GM06990 (cell line): ENCODE data around the gene NCOR2.
A peak's percentile ranks its signal among the peaks of the same experiment; 100 is the strongest.

Experiments
- DNase-seq: peaks from one replicate; pipeline ENCODE4 v3.0.0-alpha.2; 2011; ENCODE audit not compliant: insufficient read length; ENCODE audit errors: extremely low read depth
- H3K27me3 ChIP-seq: replicated peaks from 2 replicates; pipeline ENCODE4 v1.6.0; 2011; ENCODE audit warnings: low read length; ENCODE audit not compliant: control insufficient read depth, insufficient read depth
- H3K36me3 ChIP-seq: 2 replicates; pipeline ENCODE4 v1.5.1; 2011; ENCODE audit warnings: low read length; ENCODE audit not compliant: control insufficient read depth, insufficient read depth
- H3K4me3 ChIP-seq: replicated peaks from 2 replicates; pipeline ENCODE4 v1.5.1; 2011; ENCODE audit warnings: low read depth, mild to moderate bottlenecking, control low read depth, low read length
- TF ChIP-seq, protein P1 (sequence below): IDR thresholded peaks from 2 replicates; pipeline ENCODE4 v1.5.1; 2011; ENCODE audit warnings: low read length, control low read depth, mild to moderate bottlenecking, inconsistent platforms; ENCODE audit not compliant: insufficient read depth, poor library complexity, severe bottlenecking

The NCOR2 gene

DNA sequence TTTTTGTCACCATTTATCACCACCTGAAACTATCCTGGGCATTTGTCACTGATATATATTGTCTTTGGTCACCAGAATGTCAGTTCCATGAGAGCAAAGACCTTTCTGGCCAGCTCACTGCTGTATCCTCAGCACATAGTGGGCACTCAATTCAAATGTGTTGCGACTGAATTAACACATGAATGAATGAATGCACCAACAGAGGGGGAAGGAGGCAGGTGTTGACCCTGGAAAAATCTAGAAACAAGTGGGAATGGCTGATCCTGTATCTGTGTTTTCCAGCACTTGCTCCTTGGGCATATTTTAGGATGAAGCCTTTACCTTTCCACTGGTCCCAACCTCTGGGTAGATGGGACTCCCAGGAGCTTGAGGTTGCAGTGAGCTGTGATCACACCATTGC lies 3.4 kb upstream of the NCOR2 start:
- Histone ChIP-seq H3K27me3 (no peaks in the 10 kb centered on the region), H3K4me3 (no peak overlapping the region), H3K36me3 (no peaks in the 10 kb centered on the region)
- TF ChIP-seq, protein P1, sequence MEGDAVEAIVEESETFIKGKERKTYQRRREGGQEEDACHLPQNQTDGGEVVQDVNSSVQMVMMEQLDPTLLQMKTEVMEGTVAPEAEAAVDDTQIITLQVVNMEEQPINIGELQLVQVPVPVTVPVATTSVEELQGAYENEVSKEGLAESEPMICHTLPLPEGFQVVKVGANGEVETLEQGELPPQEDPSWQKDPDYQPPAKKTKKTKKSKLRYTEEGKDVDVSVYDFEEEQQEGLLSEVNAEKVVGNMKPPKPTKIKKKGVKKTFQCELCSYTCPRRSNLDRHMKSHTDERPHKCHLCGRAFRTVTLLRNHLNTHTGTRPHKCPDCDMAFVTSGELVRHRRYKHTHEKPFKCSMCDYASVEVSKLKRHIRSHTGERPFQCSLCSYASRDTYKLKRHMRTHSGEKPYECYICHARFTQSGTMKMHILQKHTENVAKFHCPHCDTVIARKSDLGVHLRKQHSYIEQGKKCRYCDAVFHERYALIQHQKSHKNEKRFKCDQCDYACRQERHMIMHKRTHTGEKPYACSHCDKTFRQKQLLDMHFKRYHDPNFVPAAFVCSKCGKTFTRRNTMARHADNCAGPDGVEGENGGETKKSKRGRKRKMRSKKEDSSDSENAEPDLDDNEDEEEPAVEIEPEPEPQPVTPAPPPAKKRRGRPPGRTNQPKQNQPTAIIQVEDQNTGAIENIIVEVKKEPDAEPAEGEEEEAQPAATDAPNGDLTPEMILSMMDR: no peak
- no peak for DNase-seq

DNA sequence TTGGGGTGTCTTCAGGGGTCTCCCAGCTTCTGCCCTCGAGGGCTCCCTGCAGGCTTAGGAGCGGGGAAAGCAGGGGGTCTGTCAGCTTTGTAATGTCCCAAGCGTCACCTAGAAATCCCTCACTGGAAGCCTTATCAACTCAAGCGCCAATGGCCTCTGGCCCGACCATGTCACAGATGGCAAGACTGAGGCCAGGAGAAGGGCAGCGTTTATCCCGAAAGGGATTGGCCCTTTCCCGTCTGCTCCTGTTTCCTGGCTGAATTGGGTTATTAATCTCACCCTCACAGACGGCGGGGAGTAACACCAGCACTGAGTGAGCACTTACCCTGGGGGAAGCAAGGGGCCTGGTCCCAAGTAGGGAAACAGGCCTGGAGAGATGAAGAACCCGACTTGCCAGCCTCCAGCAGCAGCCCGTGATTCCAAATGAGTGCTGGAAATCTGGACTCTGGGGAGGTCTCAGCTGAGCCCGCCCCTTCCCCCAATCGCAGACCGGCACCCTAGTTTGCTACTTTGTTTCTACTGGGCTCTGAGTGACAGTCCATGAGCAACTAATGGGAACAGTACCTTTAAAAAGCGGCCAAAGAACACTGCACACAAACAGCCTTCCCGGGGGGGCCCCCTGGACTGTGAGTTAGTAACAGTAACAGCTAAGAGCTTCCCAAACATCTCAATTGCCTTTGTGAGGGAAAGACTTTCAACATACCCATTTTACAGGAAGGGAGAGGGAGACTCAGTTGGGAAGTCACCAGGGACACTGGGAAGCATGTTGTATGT lies 2.1 kb upstream of the NCOR2 start:
- TF ChIP-seq, protein P1: no peak

DNA sequence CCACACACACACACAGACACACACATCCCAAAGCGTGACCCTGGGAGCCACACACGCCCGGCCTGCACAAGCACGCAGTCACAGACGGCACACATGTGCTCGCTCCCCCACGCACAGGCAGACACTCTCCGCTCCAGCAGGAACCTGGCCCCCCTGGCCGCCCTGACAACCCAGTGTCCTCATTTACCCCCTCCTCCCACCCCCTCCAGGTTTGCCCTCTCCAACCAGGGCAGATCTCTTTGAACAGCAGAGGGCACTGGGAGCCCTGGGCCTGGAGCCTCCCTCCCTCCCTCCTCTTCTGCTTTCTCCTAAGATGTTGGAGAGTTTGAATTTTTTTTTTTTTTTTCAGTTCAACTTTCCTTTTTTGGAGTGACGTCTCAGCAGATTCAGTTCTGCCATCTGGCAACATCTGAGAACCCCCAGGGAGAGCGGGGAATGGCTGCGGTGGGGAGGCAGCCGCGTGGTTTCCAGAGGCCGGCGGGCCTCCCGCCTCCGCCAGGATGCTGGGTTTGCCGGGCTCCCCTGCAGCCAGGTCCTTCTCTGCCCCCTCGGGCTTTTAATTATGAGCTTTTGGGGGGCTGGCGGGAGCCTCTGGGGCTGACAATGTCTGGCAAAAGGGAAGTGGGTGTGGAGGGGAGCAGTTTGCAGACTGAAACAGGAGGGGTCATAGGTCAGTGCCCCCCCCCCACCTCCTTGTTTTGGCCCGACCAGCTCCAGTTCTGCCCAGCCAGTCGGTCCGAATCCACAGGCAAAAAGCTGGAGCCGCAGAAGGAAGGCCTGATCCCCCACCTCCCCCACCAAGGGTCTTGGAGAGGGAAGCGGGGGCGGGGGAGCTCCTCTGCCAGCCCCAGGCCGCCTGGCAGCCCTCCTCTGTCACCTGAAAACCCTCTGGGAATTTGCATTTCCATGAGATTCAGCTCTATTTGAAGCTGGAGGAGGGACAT lies 1.3 kb upstream of the NCOR2 start:
- DNase-seq: peak; percentile 79
- Histone ChIP-seq H3K36me3 (no peaks in the 10 kb centered on the region), H3K4me3 (peak overlapping the region; percentile 57), H3K27me3 (no peaks in the 10 kb centered on the region)
- TF ChIP-seq, protein P1: peak; percentile 63

More for the DNA sequence above, 2.1 kb upstream of the NCOR2 start:
- no peaks in the 10 kb centered on the region for H3K27me3 ChIP-seq
- H3K4me3 ChIP-seq: no peak overlapping the region
- H3K36me3 ChIP-seq: no peaks in the 10 kb centered on the region
- DNase-seq: no peak

DNA sequence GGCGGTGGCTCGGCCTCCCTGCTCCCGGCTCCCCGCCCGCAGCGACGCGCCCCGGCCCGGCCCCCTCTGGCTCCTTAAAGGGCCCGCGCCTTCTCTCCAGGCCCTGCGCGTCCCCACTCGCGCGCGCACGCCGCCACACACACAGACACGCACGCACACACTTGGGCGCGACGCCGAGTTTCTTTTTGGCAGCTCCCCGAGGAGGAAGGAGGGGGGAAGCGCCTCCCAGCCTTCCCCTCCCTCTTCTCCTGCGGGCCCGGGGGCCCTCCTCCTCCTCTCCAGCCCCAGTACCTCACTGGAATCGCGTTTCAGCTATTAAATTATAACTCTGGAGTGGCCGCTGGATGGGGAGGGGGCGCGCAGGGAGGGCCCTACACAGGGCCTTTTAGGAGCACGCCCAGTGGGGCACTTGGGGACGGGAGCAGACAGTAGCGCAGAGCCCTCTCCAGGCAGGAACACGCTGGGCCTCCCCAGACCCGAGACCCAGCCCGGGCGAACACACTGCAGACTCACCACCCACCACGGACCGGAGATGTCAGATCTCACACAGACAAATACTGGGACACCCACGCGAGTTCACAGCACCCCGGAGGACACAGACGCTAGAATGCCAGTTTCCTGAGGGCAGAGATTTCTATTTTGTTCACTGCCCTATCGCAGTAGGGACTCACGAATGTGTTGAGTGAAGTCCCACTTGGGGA lies 411 bp upstream of the NCOR2 start:
- peak; percentile 87 for DNase-seq
- TF ChIP-seq, protein P1: peak; percentile 25

DNA sequence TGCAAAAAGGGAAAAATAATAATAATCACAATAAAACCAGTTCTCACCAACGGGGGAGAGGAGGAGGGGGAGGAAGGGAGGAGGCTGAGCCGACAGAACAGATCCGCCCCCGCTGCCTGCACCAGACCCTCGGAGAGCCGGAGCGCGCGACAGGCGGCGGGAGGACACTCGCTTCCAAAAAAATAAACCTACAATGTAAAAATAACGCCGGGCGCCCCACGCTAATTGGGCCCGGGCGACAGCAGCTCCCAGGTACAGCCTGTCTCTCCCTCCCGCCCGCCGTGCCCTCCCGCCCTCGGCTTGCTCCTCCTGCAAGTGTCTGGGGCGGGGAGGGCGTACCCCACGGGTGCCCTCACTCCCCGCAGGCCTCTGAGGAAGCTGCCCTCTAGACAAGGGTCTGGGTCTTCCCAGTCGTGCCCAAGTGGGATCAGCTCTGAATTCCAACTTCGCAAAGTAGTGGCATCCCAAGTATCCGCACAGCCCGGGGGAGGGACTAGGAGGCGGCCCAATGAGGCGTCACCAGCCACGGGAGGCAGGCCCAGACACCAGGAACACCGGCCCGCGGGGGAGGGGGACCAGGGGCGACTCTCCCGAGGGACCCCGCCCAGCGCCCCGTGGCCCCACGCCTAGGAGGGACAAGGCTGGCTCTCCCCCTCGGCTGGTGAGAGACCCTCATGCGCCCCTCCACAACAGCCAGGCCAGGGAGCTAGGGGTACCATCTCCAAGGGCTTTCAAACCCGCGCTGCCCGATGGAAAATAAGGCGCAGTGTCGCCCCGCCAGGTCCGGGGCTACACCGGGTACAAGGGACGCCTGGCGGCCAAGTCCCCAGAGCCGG lies 1.0 kb downstream of the NCOR2 start:
- H3K4me3 ChIP-seq: peak overlapping the region; percentile 85
- TF ChIP-seq, protein P1: peak; percentile 24
- H3K36me3 ChIP-seq: peaks cover 2% of the 10 kb centered on the region; the same call in 1 of the 2 replicates
- no peaks in the 10 kb centered on the region for H3K27me3 ChIP-seq
- DNase-seq: peak; percentile 73

More for the DNA sequence above, 411 bp upstream of the NCOR2 start:
- peaks cover 2% of the 10 kb centered on the region; the same call in 1 of the 2 replicates for H3K36me3 ChIP-seq
- H3K27me3 ChIP-seq: no peaks in the 10 kb centered on the region
- peak overlapping the region; percentile 57 for H3K4me3 ChIP-seq
